ENCODE measurements around the gene NECAB2.
A peak's percentile ranks its signal among the peaks of the same experiment; 100 is the strongest.

- TF ChIP-seq CTCF (conservative IDR thresholded peaks at IDR 0.05; ENCODE audit: low read depth in 2 of 2) (peak; percentile 49 to 51), POLR2AphosphoS5 (IDR thresholded peaks at IDR 0.05; ENCODE audit: low read depth) (no peak)
These were observed 14.1 kb upstream of the NECAB2 start for GRCh38 chr16:83953796-83954576.

Measured in GM23338 (cell line).